GM23338 (cell line): ENCODE data around the gene CAPZB. TPM values are rescaled to one million over a fixed set of nuclear protein-coding genes. Genes with fewer than 3 reads are reported as not detected.

Experiments
- ATAC-seq: fragments of 200-7000 bp; cut with Tn5 transposase; 3 replicates; pipeline ENCODE4 v1.9.1; 2020
- DNase-seq: peaks from one replicate; pipeline ENCODE4 v3.0.0-alpha.2; 2015; ENCODE audit warnings: low spot score
- H2AFZ ChIP-seq: fragments of 200-600 bp; sonication (generic); 2 replicates; pipeline ENCODE4 v1.8.0; 2016; ENCODE audit warnings: antibody characterized with exemption, mild to moderate bottlenecking, moderate library complexity
- H3F3A ChIP-seq: fragments of 200-600 bp; sonication (generic); replicated peaks from 2 replicates; pipeline ENCODE4 v1.8.0; 2017; ENCODE audit warnings: antibody characterized with exemption, mixed run types, low read depth
- H3K27ac ChIP-seq: fragments of 200-600 bp; sonication (generic); 2 replicates; pipeline ENCODE4 v1.6.1; 2016; ENCODE audit warnings: low read depth
- H3K27me3 ChIP-seq: fragments of 200-600 bp; sonication (generic); 2 replicates; pipeline ENCODE4 v1.8.0; 2016; ENCODE audit warnings: mild to moderate bottlenecking, mixed run types, moderate library complexity; ENCODE audit not compliant: insufficient read depth
- H3K36me3 ChIP-seq: fragments of 200-600 bp; sonication (generic); 2 replicates; pipeline ENCODE4 v1.8.0; 2016; ENCODE audit warnings: mild to moderate bottlenecking; ENCODE audit not compliant: insufficient read depth
- H3K4me1 ChIP-seq: fragments of 200-600 bp; sonication (generic); 2 replicates; pipeline ENCODE4 v1.8.0; 2016; ENCODE audit warnings: mild to moderate bottlenecking, moderate library complexity; ENCODE audit not compliant: insufficient read depth
- H3K4me2 ChIP-seq: fragments of 200-600 bp; sonication (generic); 2 replicates; pipeline ENCODE4 v1.7.1; 2017; ENCODE audit warnings: mixed run types
- H3K4me3 ChIP-seq: fragments of 200-600 bp; sonication (generic); 2 replicates; pipeline ENCODE4 v1.6.1; 2016; ENCODE audit warnings: mixed run types
- H3K79me2 ChIP-seq: fragments of 200-600 bp; sonication (generic); replicated peaks from 2 replicates; pipeline ENCODE4 v1.8.0; 2017; ENCODE audit warnings: mild to moderate bottlenecking; ENCODE audit not compliant: insufficient read depth
- H3K9me2 ChIP-seq: fragments of 200-600 bp; sonication (generic); 2 replicates; pipeline ENCODE4 v1.8.0; 2017; ENCODE audit not compliant: insufficient read depth
- H4K20me1 ChIP-seq: fragments of 200-600 bp; sonication (generic); replicated peaks from 2 replicates; pipeline ENCODE4 v1.8.0; 2017; ENCODE audit warnings: mild to moderate bottlenecking; ENCODE audit not compliant: insufficient read depth
- H3K27ac Mint-ChIP-seq: 2 replicates; pipeline ENCODE4 v1.8.0; 2020; ENCODE audit warnings: inconsistent platforms, mild to moderate bottlenecking, moderate library complexity, mixed read lengths
- H3K27me3 Mint-ChIP-seq: 3 replicates; pipeline ENCODE4 v1.8.0; 2022; ENCODE audit warnings: low read depth, mild to moderate bottlenecking, moderate library complexity, mixed read lengths, inconsistent platforms; ENCODE audit not compliant: insufficient read depth, poor library complexity
- H3K36me3 Mint-ChIP-seq: 3 replicates; pipeline ENCODE4 v1.8.0; 2021; ENCODE audit warnings: low read depth, mild to moderate bottlenecking, inconsistent platforms, moderate library complexity, mixed read lengths
- H3K4me1 Mint-ChIP-seq: 3 replicates; pipeline ENCODE4 v1.8.0; 2020; ENCODE audit warnings: mild to moderate bottlenecking, inconsistent platforms, mixed read lengths
- H3K4me3 Mint-ChIP-seq: 3 replicates; pipeline ENCODE4 v1.8.0; 2021; ENCODE audit warnings: moderate library complexity, mild to moderate bottlenecking, inconsistent platforms, mixed read lengths
- H3K9me3 Mint-ChIP-seq: 3 replicates; pipeline ENCODE4 v1.8.0; 2020; ENCODE audit warnings: moderate library complexity, mild to moderate bottlenecking, inconsistent platforms, mixed read lengths
- CREB1 ChIP-seq: fragments of 250-450 bp; sonication (Bioruptor Pico); IDR thresholded peaks from 2 replicates; pipeline ENCODE4 v1.5.0; 2020; ENCODE audit warnings: low read depth, mild to moderate bottlenecking, moderate library complexity
- CTCF ChIP-seq, 2 experiments: fragments of 200-600 bp in 1 of 2; sonication (generic) in 1 of 2; conservative IDR thresholded peaks; 2 replicates each; pipeline versions ENCODE4 v1.5.1 to v1.6.1; 2016 to 2017; ENCODE audit warnings: antibody characterized with exemption in 2 of 2, low read depth in 2 of 2, mild to moderate bottlenecking in 2 of 2, moderate library complexity in 1 of 2
- EZH2 ChIP-seq: fragments of 200-600 bp; sonication (generic); IDR thresholded peaks from one replicate; pipeline ENCODE4 v1.8.0; 2017; ENCODE audit warnings: antibody characterized with exemption, mild to moderate bottlenecking, low read depth; ENCODE audit not compliant: unreplicated experiment
- EZH2phosphoT487 ChIP-seq: fragments of 200-600 bp; sonication (generic); IDR thresholded peaks from one replicate; pipeline ENCODE4 v1.8.1; 2018; ENCODE audit warnings: antibody characterized with exemption; ENCODE audit not compliant: unreplicated experiment
- JUNB ChIP-seq: IDR thresholded peaks from one replicate; pipeline ENCODE4 v1.6.1; 2016; ENCODE audit warnings: antibody characterized with exemption; ENCODE audit not compliant: unreplicated experiment
- NANOG ChIP-seq: IDR thresholded peaks from 2 replicates; pipeline ENCODE4 v1.6.1; 2016; ENCODE audit warnings: antibody characterized with exemption, borderline replicate concordance
- POLR2AphosphoS5 ChIP-seq: IDR thresholded peaks from 2 replicates; pipeline ENCODE4 v1.6.1; 2016; ENCODE audit warnings: antibody characterized with exemption, low read depth
- STAT1 ChIP-seq: IDR thresholded peaks from one replicate; pipeline ENCODE4 v1.6.1; 2016; ENCODE audit warnings: antibody characterized with exemption; ENCODE audit not compliant: unreplicated experiment
- ZNF114 ChIP-seq: fragments of 250-450 bp; sonication (Bioruptor Pico); IDR thresholded peaks from 2 replicates; pipeline ENCODE4 v1.5.0; 2020; ENCODE audit warnings: mild to moderate bottlenecking, moderate library complexity
- ZNF331 ChIP-seq: fragments of 250-450 bp; sonication (Bioruptor Pico); IDR thresholded peaks from 2 replicates; pipeline ENCODE4 v1.5.0; 2020; ENCODE audit warnings: low read depth, mild to moderate bottlenecking, moderate library complexity
- ZNF462 ChIP-seq: fragments of 250-450 bp; sonication (Bioruptor Pico); IDR thresholded peaks from 2 replicates; pipeline ENCODE4 v1.5.0; 2020; ENCODE audit warnings: mild to moderate bottlenecking, moderate library complexity
- polyA plus RNA-seq: library from polyadenylated mRNA; unstranded; fragments of >200 nt; fragmentation: Nextera tagmentation; extraction: Ambion mirVana; gene quantifications from 2 replicates; pipeline ENCODE4 v1.2.1, GENCODE V29; 2016
- total RNA-seq: library from RNA; depleted of rRNA; stranded (reverse); fragments of >200 nt; shearing (Covaris generic); gene quantifications from 2 replicates; pipeline ENCODE4 v1.2.3, GENCODE V29; 2014
- TF ChIP-seq, protein P1 (sequence below): IDR thresholded peaks from one replicate; pipeline ENCODE4 v1.6.1; 2018; ENCODE audit warnings: antibody characterized with exemption; ENCODE audit not compliant: unreplicated experiment
- TF ChIP-seq, protein P2 (sequence below): IDR thresholded peaks from 2 replicates; pipeline ENCODE4 v1.6.1; 2016; ENCODE audit warnings: antibody characterized with exemption

CAPZB gene
- total and polyA plus RNA-seq, 2 experiments from 2014 or later, result 195 to 348 TPM

GRCh38 chr1:19532519-19532918 lies 47.2 kb upstream of the CAPZB start:
- TF ChIP-seq CREB1 (CRISPR knock-in tag) (no peak), CTCF (conservative IDR thresholded peaks at IDR 0.05; ENCODE audit: low read depth in 2 of 2) (no peak), NANOG (no peak), EZH2 (no peak), JUNB (no peak), STAT1 (no peak), ZNF114 (no peak), POLR2AphosphoS5 (no peak), ZNF462 (CRISPR knock-in tag) (no peak), EZH2phosphoT487 (no peak), ZNF331 (no peak)
- TF ChIP-seq, protein P1, sequence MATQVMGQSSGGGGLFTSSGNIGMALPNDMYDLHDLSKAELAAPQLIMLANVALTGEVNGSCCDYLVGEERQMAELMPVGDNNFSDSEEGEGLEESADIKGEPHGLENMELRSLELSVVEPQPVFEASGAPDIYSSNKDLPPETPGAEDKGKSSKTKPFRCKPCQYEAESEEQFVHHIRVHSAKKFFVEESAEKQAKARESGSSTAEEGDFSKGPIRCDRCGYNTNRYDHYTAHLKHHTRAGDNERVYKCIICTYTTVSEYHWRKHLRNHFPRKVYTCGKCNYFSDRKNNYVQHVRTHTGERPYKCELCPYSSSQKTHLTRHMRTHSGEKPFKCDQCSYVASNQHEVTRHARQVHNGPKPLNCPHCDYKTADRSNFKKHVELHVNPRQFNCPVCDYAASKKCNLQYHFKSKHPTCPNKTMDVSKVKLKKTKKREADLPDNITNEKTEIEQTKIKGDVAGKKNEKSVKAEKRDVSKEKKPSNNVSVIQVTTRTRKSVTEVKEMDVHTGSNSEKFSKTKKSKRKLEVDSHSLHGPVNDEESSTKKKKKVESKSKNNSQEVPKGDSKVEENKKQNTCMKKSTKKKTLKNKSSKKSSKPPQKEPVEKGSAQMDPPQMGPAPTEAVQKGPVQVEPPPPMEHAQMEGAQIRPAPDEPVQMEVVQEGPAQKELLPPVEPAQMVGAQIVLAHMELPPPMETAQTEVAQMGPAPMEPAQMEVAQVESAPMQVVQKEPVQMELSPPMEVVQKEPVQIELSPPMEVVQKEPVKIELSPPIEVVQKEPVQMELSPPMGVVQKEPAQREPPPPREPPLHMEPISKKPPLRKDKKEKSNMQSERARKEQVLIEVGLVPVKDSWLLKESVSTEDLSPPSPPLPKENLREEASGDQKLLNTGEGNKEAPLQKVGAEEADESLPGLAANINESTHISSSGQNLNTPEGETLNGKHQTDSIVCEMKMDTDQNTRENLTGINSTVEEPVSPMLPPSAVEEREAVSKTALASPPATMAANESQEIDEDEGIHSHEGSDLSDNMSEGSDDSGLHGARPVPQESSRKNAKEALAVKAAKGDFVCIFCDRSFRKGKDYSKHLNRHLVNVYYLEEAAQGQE, result no peak
- TF ChIP-seq, protein P2, sequence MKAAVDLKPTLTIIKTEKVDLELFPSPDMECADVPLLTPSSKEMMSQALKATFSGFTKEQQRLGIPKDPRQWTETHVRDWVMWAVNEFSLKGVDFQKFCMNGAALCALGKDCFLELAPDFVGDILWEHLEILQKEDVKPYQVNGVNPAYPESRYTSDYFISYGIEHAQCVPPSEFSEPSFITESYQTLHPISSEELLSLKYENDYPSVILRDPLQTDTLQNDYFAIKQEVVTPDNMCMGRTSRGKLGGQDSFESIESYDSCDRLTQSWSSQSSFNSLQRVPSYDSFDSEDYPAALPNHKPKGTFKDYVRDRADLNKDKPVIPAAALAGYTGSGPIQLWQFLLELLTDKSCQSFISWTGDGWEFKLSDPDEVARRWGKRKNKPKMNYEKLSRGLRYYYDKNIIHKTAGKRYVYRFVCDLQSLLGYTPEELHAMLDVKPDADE, result no peak
- Histone ChIP-seq H3K4me1 (no peaks in the 10 kb centered on the region), H2AFZ (no peak overlapping the region), H3K4me2 (no peak overlapping the region), H3K27ac (no peak overlapping the region), H3K79me2 (no peaks in the 10 kb centered on the region), H3K27me3 (no peaks in the 10 kb centered on the region), H4K20me1 (no peaks in the 10 kb centered on the region), H3F3A (no peaks in the 10 kb centered on the region), H3K4me3 (no peak overlapping the region), H3K9me2 (no peaks in the 10 kb centered on the region), H3K36me3 (no peaks in the 10 kb centered on the region)
- Mint-ChIP-seq H3K9me3 (peaks cover 15% of the 10 kb centered on the region), H3K27ac (no peak overlapping the region), H3K4me3 (no peak overlapping the region), H3K36me3 (peaks cover 4% of the 10 kb centered on the region; the same call in 1 of the 3 replicates), H3K4me1 (no peaks in the 10 kb centered on the region), H3K27me3 (peaks cover 7% of the 10 kb centered on the region)
- DNase-seq (no peak), ATAC-seq (no peak)
